Erythroblast (primary cell): ENCODE data around the gene CPED1.

Experiments used
- GATA1 ChIP-seq: IDR thresholded peaks from 2 replicates; pipeline ENCODE4 v1.6.1; 2011; ENCODE audit warnings: low read depth, mild to moderate bottlenecking, control low read depth, low read length, moderate library complexity
- POLR2A ChIP-seq: IDR thresholded peaks from 2 replicates; pipeline ENCODE4 v1.6.1; 2011; ENCODE audit warnings: mild to moderate bottlenecking, low read length

DNA sequence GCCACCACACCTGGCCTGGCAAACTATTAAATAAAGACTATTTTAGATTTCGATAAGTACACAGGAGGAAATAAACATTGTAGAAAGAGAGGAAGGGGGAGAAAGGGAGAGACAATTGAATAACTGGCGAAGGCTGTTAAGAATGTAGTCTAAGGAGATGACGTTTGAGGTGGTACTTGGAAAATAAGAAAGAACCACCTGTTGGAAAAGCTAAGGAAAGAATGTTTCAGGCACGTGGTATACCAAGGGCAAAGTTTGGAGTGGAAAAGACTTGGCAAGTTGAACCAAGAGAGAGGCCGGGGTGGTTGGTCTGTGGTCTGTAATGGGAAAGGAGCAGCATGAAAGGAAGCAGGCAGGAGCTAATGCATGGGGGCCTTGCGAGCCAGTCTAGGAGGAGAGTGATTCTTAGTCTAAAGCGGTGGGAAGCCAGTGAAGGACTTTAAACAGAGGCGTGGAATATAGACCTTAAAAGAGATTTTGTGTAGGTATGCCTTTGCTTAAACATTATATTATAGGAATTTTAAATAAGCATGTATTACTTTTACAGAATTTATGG is 28.5 kb upstream of the CPED1 start:
- TF ChIP-seq POLR2A (no peak), GATA1 (no peak)
